Liver (tissue), 9 donors: ENCODE results near the gene DIPK1B. TPM values are rescaled to one million over a fixed set of nuclear protein-coding genes. Genes with fewer than 3 reads are reported as not detected.

Source experiments
- DNase-seq: peaks from one replicate; pipeline ENCODE4 v3.0.0-alpha.2; 2017; ENCODE audit warnings: low spot score
- H3K27ac ChIP-seq, 2 donors: one replicate each; pipeline ENCODE4 v1.7.0; 2013; ENCODE audit warnings: inconsistent platforms in 2 of 2, low read length in 2 of 2, control low read depth in 1 of 2, low read depth in 1 of 2, mild to moderate bottlenecking in 1 of 2
- H3K27me3 ChIP-seq, 4 donors: one replicate each; pipeline versions ENCODE4 v1.6.1 to v1.7.0; 2013; ENCODE audit warnings: low read length in 3 of 4, inconsistent platforms in 1 of 4, mild to moderate bottlenecking in 1 of 4, moderate library complexity in 1 of 4; ENCODE audit not compliant: control insufficient read depth in 4 of 4, insufficient read depth in 4 of 4
- H3K36me3 ChIP-seq, 4 donors: one replicate each; pipeline versions ENCODE4 v1.6.1 to v1.7.0; 2013; ENCODE audit warnings: low read length in 3 of 4, mild to moderate bottlenecking in 3 of 4, low read depth in 1 of 4, moderate library complexity in 1 of 4; ENCODE audit not compliant: control insufficient read depth in 4 of 4, insufficient read depth in 3 of 4
- H3K4me1 ChIP-seq, 4 donors: one replicate each; pipeline versions ENCODE4 v1.6.1 to v1.7.0; 2013; ENCODE audit warnings: low read length in 3 of 4, mild to moderate bottlenecking in 3 of 4, moderate library complexity in 1 of 4; ENCODE audit not compliant: control insufficient read depth in 4 of 4, insufficient read depth in 4 of 4
- H3K4me3 ChIP-seq, 3 donors: one replicate each; pipeline versions ENCODE4 v1.6.1 to v1.7.0; 2013; ENCODE audit warnings: low read length in 3 of 3, control low read depth in 1 of 3, low read depth in 1 of 3, mild to moderate bottlenecking in 1 of 3
- H3K9ac ChIP-seq, 2 donors: one replicate each; pipeline ENCODE4 v1.7.0; 2013; ENCODE audit warnings: low read length in 2 of 2, mild to moderate bottlenecking in 2 of 2, moderate library complexity in 2 of 2, control low read depth in 1 of 2, low read depth in 1 of 2
- H3K9me3 ChIP-seq, 4 donors: one replicate each; pipeline versions ENCODE4 v1.6.1 to v1.7.0; 2013; ENCODE audit warnings: low read length in 3 of 4; ENCODE audit not compliant: control insufficient read depth in 4 of 4
- EGR1 ChIP-seq, 2 donors: IDR thresholded peaks; 2 replicates each; pipeline ENCODE4 v1.6.1; 2016 to 2018; ENCODE audit warnings: antibody characterized with exemption in 2 of 2, low read depth in 2 of 2
- FOXA1 ChIP-seq: IDR thresholded peaks from 2 replicates; pipeline ENCODE4 v1.6.1; 2016; ENCODE audit warnings: antibody characterized with exemption
- FOXA2 ChIP-seq: IDR thresholded peaks from 2 replicates; pipeline ENCODE4 v1.6.1; 2016; ENCODE audit warnings: antibody characterized with exemption
- HNF4A ChIP-seq, 2 donors: conservative IDR thresholded peaks; 2 replicates each; pipeline ENCODE4 v1.6.1; 2016; ENCODE audit warnings: antibody characterized with exemption in 2 of 2, mild to moderate bottlenecking in 2 of 2
- HNF4G ChIP-seq: IDR thresholded peaks from 2 replicates; pipeline ENCODE4 v1.6.1; 2016; ENCODE audit warnings: antibody characterized with exemption
- JUND ChIP-seq, 2 donors: IDR thresholded peaks; 2 replicates each; pipeline ENCODE4 v1.6.1; 2016; ENCODE audit warnings: antibody characterized with exemption in 2 of 2
- NR2F2 ChIP-seq: IDR thresholded peaks from 2 replicates; pipeline ENCODE4 v1.6.1; 2016; ENCODE audit warnings: antibody characterized with exemption
- RAD21 ChIP-seq, 2 donors: IDR thresholded peaks; 2 replicates each; pipeline ENCODE4 v1.6.1; 2016; ENCODE audit warnings: antibody characterized with exemption in 2 of 2, mild to moderate bottlenecking in 2 of 2
- RXRA ChIP-seq, 2 donors: IDR thresholded peaks; 2 replicates each; pipeline ENCODE4 v1.6.1; 2017 to 2018; ENCODE audit warnings: antibody characterized with exemption in 2 of 2, mild to moderate bottlenecking in 1 of 2
- TAF1 ChIP-seq: conservative IDR thresholded peaks from 2 replicates; pipeline ENCODE4 v1.6.1; 2016; ENCODE audit warnings: antibody characterized with exemption, mild to moderate bottlenecking
- YY1 ChIP-seq: IDR thresholded peaks from 2 replicates; pipeline ENCODE4 v1.6.1; 2016; ENCODE audit warnings: antibody characterized with exemption, mild to moderate bottlenecking
- WGBS: extraction: QIAGEN DNeasy Blood & Tissue Kit; methylation state at CpG from one replicate; pipeline ENCODE4 v1.1.7; 2013; 5-methylcytosine and 5-hydroxymethylcytosine counted together
- polyA plus RNA-seq, 2 donors: library from polyadenylated mRNA; stranded (reverse) in 1 of 2; unstranded in 1 of 2; fragments of 200-250 nt in 1 of 2; fragments of >200 nt in 1 of 2; fragmentation: Nextera tagmentation in 1 of 2; extraction: Ambion mirVana in 1 of 2; gene quantifications; one replicate each; pipeline versions ENCODE4 v1.2.1 to v1.2.3, GENCODE V29; 2013 to 2015
- total RNA-seq, 2 donors: library from RNA; depleted of rRNA; stranded (reverse); fragments of >200 nt; gene quantifications; one replicate each; pipeline ENCODE4 v1.2.3, GENCODE V29; 2014
- TF ChIP-seq, protein P1 (sequence below): IDR thresholded peaks from 2 replicates; pipeline ENCODE4 v1.6.1; 2016; ENCODE audit warnings: antibody characterized with exemption, mild to moderate bottlenecking
- TF ChIP-seq, protein P2 (sequence below): IDR thresholded peaks from 2 replicates; pipeline ENCODE4 v1.6.1; 2016; ENCODE audit warnings: antibody characterized with exemption
- TF ChIP-seq, protein P3 (sequence below): fragments of 150-350 bp; IDR thresholded peaks from 2 replicates; pipeline ENCODE4 v1.5.1; 2017; ENCODE audit warnings: improper control_type of control experiment, low read depth, low read length; ENCODE audit not compliant: missing input control
- TF ChIP-seq, protein P4 (sequence below): IDR thresholded peaks from 2 replicates; pipeline ENCODE4 v1.6.1; 2016; ENCODE audit warnings: antibody characterized with exemption
- TF ChIP-seq, protein P5 (sequence below): IDR thresholded peaks from 2 replicates; pipeline ENCODE4 v1.6.1; 2016; ENCODE audit warnings: antibody characterized with exemption
- donor health status: healthy.
- donor health status: healthy.
- donor health status: healthy.
- donor health status: healthy.
- donor health status: healthy.

The DIPK1B gene
- total and polyA plus RNA-seq, 4 donors, result 2.3 to 19.7 (median 5.2) TPM

DNA sequence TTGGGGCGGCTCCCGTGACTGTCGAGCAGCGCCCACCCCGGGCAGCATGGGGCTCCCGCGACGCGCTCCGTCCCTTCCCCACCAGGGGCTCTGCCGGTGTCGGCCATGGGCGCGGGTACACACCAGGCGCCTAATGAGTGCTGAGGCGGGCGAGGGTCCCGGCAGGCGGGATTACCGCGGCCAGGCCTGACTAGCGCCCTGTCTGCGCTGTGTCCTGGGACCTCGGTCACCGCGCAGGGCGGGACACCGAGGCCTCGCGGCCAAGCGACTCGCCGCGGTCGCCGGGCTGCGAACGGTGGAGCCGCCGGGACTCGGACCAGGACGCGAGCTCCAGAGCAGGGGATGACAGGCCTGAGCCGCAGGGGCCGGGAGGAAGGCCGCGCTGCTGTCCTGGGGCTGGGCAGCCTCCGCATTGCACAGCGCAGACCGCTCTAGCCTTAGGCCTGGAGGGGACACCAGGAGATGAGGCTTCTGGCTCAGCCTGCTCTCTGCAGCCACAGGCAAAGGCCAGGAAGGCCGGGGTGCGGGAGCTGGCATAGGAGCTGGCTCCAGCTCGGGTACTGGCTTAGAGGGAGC lies 16.3 kb downstream of the DIPK1B start:
- Histone ChIP-seq H3K4me3 (peak overlapping the region; percentile 70 to 99 (median 77)), H3K9me3 (no peaks in the 10 kb centered on the region), H3K36me3 (peaks cover 9 to 21% (median 14%) of the 10 kb centered on the region in 4 donors), H3K4me1 (peaks cover 0 to 40% (median 30%) of the 10 kb centered on the region in 4 donors), H3K27ac (peak overlapping the region; percentile 51 to 55), H3K9ac (peak overlapping the region; percentile 22 to 38), H3K27me3 (no peaks in the 10 kb centered on the region)
- TF ChIP-seq YY1 (no peak), HNF4A (conservative IDR thresholded peaks at IDR 0.05) (no peak), RAD21 (IDR thresholded peaks at IDR 0.05) (no peak), TAF1 (no peak), EGR1 (IDR thresholded peaks at IDR 0.05; ENCODE audit: low read depth in 2 of 2) (no peak), RXRA (IDR thresholded peaks at IDR 0.05) (no peak), FOXA1 (no peak), JUND (IDR thresholded peaks at IDR 0.05) (no peak), FOXA2 (no peak), NR2F2 (no peak), HNF4G (no peak)
- TF ChIP-seq, protein P1, sequence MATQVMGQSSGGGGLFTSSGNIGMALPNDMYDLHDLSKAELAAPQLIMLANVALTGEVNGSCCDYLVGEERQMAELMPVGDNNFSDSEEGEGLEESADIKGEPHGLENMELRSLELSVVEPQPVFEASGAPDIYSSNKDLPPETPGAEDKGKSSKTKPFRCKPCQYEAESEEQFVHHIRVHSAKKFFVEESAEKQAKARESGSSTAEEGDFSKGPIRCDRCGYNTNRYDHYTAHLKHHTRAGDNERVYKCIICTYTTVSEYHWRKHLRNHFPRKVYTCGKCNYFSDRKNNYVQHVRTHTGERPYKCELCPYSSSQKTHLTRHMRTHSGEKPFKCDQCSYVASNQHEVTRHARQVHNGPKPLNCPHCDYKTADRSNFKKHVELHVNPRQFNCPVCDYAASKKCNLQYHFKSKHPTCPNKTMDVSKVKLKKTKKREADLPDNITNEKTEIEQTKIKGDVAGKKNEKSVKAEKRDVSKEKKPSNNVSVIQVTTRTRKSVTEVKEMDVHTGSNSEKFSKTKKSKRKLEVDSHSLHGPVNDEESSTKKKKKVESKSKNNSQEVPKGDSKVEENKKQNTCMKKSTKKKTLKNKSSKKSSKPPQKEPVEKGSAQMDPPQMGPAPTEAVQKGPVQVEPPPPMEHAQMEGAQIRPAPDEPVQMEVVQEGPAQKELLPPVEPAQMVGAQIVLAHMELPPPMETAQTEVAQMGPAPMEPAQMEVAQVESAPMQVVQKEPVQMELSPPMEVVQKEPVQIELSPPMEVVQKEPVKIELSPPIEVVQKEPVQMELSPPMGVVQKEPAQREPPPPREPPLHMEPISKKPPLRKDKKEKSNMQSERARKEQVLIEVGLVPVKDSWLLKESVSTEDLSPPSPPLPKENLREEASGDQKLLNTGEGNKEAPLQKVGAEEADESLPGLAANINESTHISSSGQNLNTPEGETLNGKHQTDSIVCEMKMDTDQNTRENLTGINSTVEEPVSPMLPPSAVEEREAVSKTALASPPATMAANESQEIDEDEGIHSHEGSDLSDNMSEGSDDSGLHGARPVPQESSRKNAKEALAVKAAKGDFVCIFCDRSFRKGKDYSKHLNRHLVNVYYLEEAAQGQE, result no peak
- TF ChIP-seq, protein P2, sequence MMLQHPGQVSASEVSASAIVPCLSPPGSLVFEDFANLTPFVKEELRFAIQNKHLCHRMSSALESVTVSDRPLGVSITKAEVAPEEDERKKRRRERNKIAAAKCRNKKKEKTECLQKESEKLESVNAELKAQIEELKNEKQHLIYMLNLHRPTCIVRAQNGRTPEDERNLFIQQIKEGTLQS, result no peak
- TF ChIP-seq, protein P3, sequence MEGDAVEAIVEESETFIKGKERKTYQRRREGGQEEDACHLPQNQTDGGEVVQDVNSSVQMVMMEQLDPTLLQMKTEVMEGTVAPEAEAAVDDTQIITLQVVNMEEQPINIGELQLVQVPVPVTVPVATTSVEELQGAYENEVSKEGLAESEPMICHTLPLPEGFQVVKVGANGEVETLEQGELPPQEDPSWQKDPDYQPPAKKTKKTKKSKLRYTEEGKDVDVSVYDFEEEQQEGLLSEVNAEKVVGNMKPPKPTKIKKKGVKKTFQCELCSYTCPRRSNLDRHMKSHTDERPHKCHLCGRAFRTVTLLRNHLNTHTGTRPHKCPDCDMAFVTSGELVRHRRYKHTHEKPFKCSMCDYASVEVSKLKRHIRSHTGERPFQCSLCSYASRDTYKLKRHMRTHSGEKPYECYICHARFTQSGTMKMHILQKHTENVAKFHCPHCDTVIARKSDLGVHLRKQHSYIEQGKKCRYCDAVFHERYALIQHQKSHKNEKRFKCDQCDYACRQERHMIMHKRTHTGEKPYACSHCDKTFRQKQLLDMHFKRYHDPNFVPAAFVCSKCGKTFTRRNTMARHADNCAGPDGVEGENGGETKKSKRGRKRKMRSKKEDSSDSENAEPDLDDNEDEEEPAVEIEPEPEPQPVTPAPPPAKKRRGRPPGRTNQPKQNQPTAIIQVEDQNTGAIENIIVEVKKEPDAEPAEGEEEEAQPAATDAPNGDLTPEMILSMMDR, result no peak
- TF ChIP-seq, protein P4, sequence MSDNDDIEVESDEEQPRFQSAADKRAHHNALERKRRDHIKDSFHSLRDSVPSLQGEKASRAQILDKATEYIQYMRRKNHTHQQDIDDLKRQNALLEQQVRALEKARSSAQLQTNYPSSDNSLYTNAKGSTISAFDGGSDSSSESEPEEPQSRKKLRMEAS, result no peak
- TF ChIP-seq, protein P5, sequence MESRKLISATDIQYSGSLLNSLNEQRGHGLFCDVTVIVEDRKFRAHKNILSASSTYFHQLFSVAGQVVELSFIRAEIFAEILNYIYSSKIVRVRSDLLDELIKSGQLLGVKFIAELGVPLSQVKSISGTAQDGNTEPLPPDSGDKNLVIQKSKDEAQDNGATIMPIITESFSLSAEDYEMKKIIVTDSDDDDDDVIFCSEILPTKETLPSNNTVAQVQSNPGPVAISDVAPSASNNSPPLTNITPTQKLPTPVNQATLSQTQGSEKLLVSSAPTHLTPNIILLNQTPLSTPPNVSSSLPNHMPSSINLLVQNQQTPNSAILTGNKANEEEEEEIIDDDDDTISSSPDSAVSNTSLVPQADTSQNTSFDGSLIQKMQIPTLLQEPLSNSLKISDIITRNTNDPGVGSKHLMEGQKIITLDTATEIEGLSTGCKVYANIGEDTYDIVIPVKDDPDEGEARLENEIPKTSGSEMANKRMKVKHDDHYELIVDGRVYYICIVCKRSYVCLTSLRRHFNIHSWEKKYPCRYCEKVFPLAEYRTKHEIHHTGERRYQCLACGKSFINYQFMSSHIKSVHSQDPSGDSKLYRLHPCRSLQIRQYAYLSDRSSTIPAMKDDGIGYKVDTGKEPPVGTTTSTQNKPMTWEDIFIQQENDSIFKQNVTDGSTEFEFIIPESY, result no peak
- DNase-seq, result no peak
- WGBS, result 3% methylated on average over 53 of the region's 53 CpGs

DNA sequence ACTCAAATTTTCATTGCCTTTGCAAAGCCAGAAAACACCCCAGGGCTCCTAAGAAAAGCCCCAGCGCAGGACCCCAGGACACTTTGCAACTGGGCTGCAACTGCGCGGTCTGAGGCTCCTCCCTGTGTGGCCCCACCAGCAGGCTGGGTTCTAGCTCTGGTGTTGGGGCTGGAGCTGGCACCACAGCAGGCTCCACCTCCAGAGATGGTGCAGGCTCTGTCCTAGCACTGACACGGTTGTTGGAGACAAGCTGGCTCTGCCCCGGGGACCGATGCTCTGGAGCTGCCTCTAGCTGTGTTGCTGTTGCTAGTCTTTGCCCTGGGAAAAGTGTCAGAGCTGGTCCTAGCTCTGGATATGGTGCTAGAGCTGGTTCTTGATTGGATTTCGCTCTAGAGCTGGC lies 16.8 kb downstream of the DIPK1B start:
- Histone ChIP-seq H3K27me3 (no peaks in the 10 kb centered on the region), H3K4me3 (peak overlapping the region in 1 of 3 donors; percentile 70), H3K36me3 (peaks cover 5 to 16% (median 12%) of the 10 kb centered on the region in 4 donors), H3K9ac (no peak overlapping the region), H3K27ac (no peak overlapping the region), H3K9me3 (no peaks in the 10 kb centered on the region), H3K4me1 (peaks cover 0 to 36% (median 27%) of the 10 kb centered on the region in 4 donors)
- 69% methylated on average over 7 of the region's 7 CpGs for WGBS
- TF ChIP-seq HNF4G (no peak), EGR1 (IDR thresholded peaks at IDR 0.05; ENCODE audit: low read depth in 2 of 2) (no peak), TAF1 (no peak), RAD21 (IDR thresholded peaks at IDR 0.05) (no peak), FOXA1 (no peak), RXRA (IDR thresholded peaks at IDR 0.05) (no peak)
- TF ChIP-seq, protein P2, result no peak
- TF ChIP-seq, protein P4, result no peak
- TF ChIP-seq, protein P3, result no peak
- TF ChIP-seq, protein P1, result no peak
- DNase-seq, result no peak
